HepG2 (cell line): ENCODE results near the gene DCP2. TPM values are rescaled to one million over a fixed set of nuclear protein-coding genes. Genes with fewer than 3 reads are reported as not detected.

Source experiments
- ATAC-seq: fragments of 200-7000 bp; cut with Tn5 transposase; 3 replicates; pipeline ENCODE4 v1.9.1; 2020; ENCODE audit warnings: mild to moderate bottlenecking, moderate library complexity
- BruUV-seq: library from RNA; stranded (reverse); fragments of 400-500 nt; replicated peaks from 2 replicates; lab custom pipeline; 2021; lab: Mats Ljungman, UMichigan
- CTCF ChIA-PET: fragments of 300-600 bp; formaldehyde crosslinking; extraction: SDS; loops from one replicate; lab custom pipeline; 2021; ENCODE audit warnings: low total read pairs, inconsistent platforms, low intra/inter-chr PET ratio; lab: Yijun Ruan, JAX
- POLR2A ChIA-PET: fragments of 350-600 bp; sonication (Branson Sonifier 250); formaldehyde crosslinking; loops from one replicate; lab custom pipeline; 2020; ENCODE audit warnings: antibody characterized with exemption, inconsistent platforms; lab: Yijun Ruan, JAX
- DNase-seq: peaks from one replicate; pipeline ENCODE4 v3.0.0-alpha.2; 2015; ENCODE audit warnings: low spot score
- FAIRE-seq: peaks from 3 replicates; lab custom pipeline; 2011; peaks lifted over from hg19 to GRCh38; lab: Jason Lieb, UNC
- H2AFZ ChIP-seq: one replicate; pipeline ENCODE4 v1.6.1; 2011; ENCODE audit warnings: low read length, inconsistent platforms
- H3K27ac ChIP-seq: fragments of 300-600 bp; 3 replicates; pipeline ENCODE4 v1.8.0; 2011; ENCODE audit warnings: mixed run types, mild to moderate bottlenecking, mixed read lengths, low read length, inconsistent platforms; ENCODE audit not compliant: insufficient read depth; ENCODE audit errors: extremely low read length
- H3K27me3 ChIP-seq, 2 experiments: fragments of 200-600 bp in 1 of 2; 2 replicates in 1 of 2; 3 replicates in 1 of 2; pipeline versions ENCODE4 v1.6.0 to v1.8.0; 2011; ENCODE audit warnings: low read length in 2 of 2, mild to moderate bottlenecking in 2 of 2, moderate library complexity in 2 of 2, inconsistent platforms in 1 of 2; ENCODE audit not compliant: insufficient read depth in 2 of 2, control insufficient read depth in 1 of 2
- H3K36me3 ChIP-seq, 2 experiments: fragments of 200-600 bp in 1 of 2; replicated peaks in 1 of 2; 2 replicates in 1 of 2; 3 replicates in 1 of 2; pipeline versions ENCODE4 v1.5.1 to v1.8.0; 2011; ENCODE audit warnings: low read length in 2 of 2, inconsistent platforms in 1 of 2; ENCODE audit not compliant: insufficient read depth in 2 of 2, control insufficient read depth in 1 of 2
- H3K4me1 ChIP-seq: 2 replicates; pipeline ENCODE4 v1.5.1; 2012; ENCODE audit warnings: low read length, inconsistent platforms; ENCODE audit not compliant: insufficient read depth
- H3K4me2 ChIP-seq: 2 replicates; pipeline ENCODE4 v1.6.0; 2011; ENCODE audit warnings: low read depth, low read length, inconsistent platforms
- H3K4me3 ChIP-seq, 3 experiments: fragments of 200-600 bp in 1 of 3; sonication (generic), shearing (Covaris generic) in 1 of 3; replicated peaks in 1 of 3; 2 replicates each; pipeline ENCODE4 v1.5.1; 2011 to 2016; ENCODE audit warnings: low read length in 3 of 3, inconsistent platforms in 2 of 3, low read depth in 2 of 3, mild to moderate bottlenecking in 2 of 3, control low read depth in 1 of 3, mixed read lengths in 1 of 3; ENCODE audit not compliant: insufficient read depth in 1 of 3
- H3K79me2 ChIP-seq: one replicate; pipeline ENCODE4 v1.6.1; 2011; ENCODE audit warnings: low read length, inconsistent platforms; ENCODE audit not compliant: insufficient read depth
- H3K9ac ChIP-seq: 2 replicates; pipeline ENCODE4 v1.6.0; 2011; ENCODE audit warnings: mild to moderate bottlenecking, low read depth, low read length, inconsistent platforms; ENCODE audit not compliant: insufficient read depth
- H3K9me3 ChIP-seq: 2 replicates; pipeline ENCODE4 v1.5.1; 2012; ENCODE audit warnings: mild to moderate bottlenecking, low read length
- H4K20me1 ChIP-seq: 2 replicates; pipeline ENCODE4 v1.6.0; 2011; ENCODE audit warnings: inconsistent platforms, mild to moderate bottlenecking, low read length, moderate library complexity; ENCODE audit not compliant: insufficient read depth
- ASH2L ChIP-seq: fragments of 300-600, 200-600 bp; sonication (generic); IDR thresholded peaks from 2 replicates; pipeline ENCODE4 v1.7.0; 2017; ENCODE audit warnings: low read depth, mild to moderate bottlenecking, moderate library complexity, mixed read lengths, low read length; ENCODE audit not compliant: insufficient read length
- CCDC6 ChIP-seq: sonication (generic); formaldehyde crosslinking; IDR thresholded peaks from 2 replicates; pipeline ENCODE4 v1.8.1; 2022; ENCODE audit warnings: mild to moderate bottlenecking, missing genetic modification reagents, moderate library complexity
- HOXA9 ChIP-seq: sonication (generic); formaldehyde crosslinking; IDR thresholded peaks from 2 replicates; pipeline ENCODE4 v1.8.1; 2022; ENCODE audit warnings: missing genetic modification reagents, mild to moderate bottlenecking, moderate library complexity, borderline replicate concordance
- IKZF1 ChIP-seq: fragments of 450-650 bp; IDR thresholded peaks from 2 replicates; pipeline ENCODE4 v1.7.1; 2016
- KDM6A ChIP-seq: IDR thresholded peaks from 2 replicates; pipeline ENCODE4 v1.6.1; 2016; ENCODE audit warnings: low read depth
- SAP130 ChIP-seq: IDR thresholded peaks from 2 replicates; pipeline ENCODE4 v1.6.1; 2016; ENCODE audit warnings: low read depth
- TSC22D2 ChIP-seq: sonication (generic); formaldehyde crosslinking; IDR thresholded peaks from 2 replicates; pipeline ENCODE4 v1.5.1; 2020; ENCODE audit warnings: missing genetic modification reagents, mild to moderate bottlenecking, borderline replicate concordance
- ZHX1 ChIP-seq: sonication (generic); formaldehyde crosslinking; IDR thresholded peaks from 2 replicates; pipeline ENCODE4 v1.8.1; 2022; ENCODE audit warnings: low read depth, mild to moderate bottlenecking, missing genetic modification reagents
- ZKSCAN8 ChIP-seq: IDR thresholded peaks from 2 replicates; pipeline ENCODE4 v1.6.1; 2016; ENCODE audit warnings: borderline replicate concordance, missing genetic modification reagents, missing compliant biosample characterization
- ZNF207 ChIP-seq: fragments of 450-650 bp; IDR thresholded peaks from 2 replicates; pipeline ENCODE4 v1.6.1; 2016; ENCODE audit warnings: antibody characterized with exemption, borderline replicate concordance
- ZNF510 ChIP-seq: sonication (generic); formaldehyde crosslinking; IDR thresholded peaks from 2 replicates; pipeline ENCODE4 v1.4.0; 2020; ENCODE audit warnings: low read depth, mild to moderate bottlenecking, missing genetic modification reagents
- ZNF776 ChIP-seq: sonication (generic); formaldehyde crosslinking; IDR thresholded peaks from 2 replicates; pipeline ENCODE4 v1.4.0; 2020; ENCODE audit warnings: mild to moderate bottlenecking, missing genetic modification reagents
- ZNF790 ChIP-seq: sonication (generic); formaldehyde crosslinking; IDR thresholded peaks from 2 replicates; pipeline ENCODE4 v1.8.0; 2022; ENCODE audit warnings: missing genetic modification reagents, mild to moderate bottlenecking, borderline replicate concordance
- WGBS: methylation state at CpG from one replicate; pipeline ENCODE4 v1.1.6; 2017; ENCODE audit warnings: low lambda C conversion rate; 5-methylcytosine and 5-hydroxymethylcytosine counted together
- in situ Hi-C: cut with HindIII; loops from 2 replicates; pipeline ENCODE4 v1.10.0; 2017; ENCODE audit warnings: low pct_unique_long_range_greater_than_20kb; ENCODE audit not compliant: extremely low pct_ligation_motif_present
- intact Hi-C: fragments of 100-400 bp; cut with micrococcal nuclease; formaldehyde crosslinking; loops from one replicate; pipeline ENCODE4 v1.10.0; 2022; ENCODE audit not compliant: unreplicated experiment
- polyA plus RNA-seq, 8 experiments: library from polyadenylated mRNA; depleted of rRNA in 3 of 8; stranded (reverse) in 7 of 8; unstranded in 1 of 8; fragments of >200 nt; fragmentation: Illumina TruSeq in 4 of 8; extraction: Trizol in 4 of 8; gene quantifications; 2 replicates each; pipeline versions ENCODE4 v1.2.1 to v1.2.3, GENCODE V29; 2011 to 2016; ENCODE audit warnings: low read depth in 4 of 8, missing spikeins in 1 of 8, mixed read lengths in 1 of 8; ENCODE audit not compliant: insufficient read depth in 1 of 8
- total RNA-seq, 5 experiments: library from RNA; depleted of rRNA; stranded (reverse); fragments of >200 nt; fragmentation: Illumina TruSeq; extraction: Trizol; gene quantifications; 2 replicates each; pipeline ENCODE4 v1.2.3, GENCODE V29; 2016; ENCODE audit warnings: low read depth in 1 of 5

The DCP2 gene
- total and polyA plus RNA-seq, 2 of the 13 experiments (the other 11 are each of a cell fraction or from before 2014, with no cell fraction given): 16.2 to 63.4 TPM

- in situ Hi-C loops: no loop called here
- Histone ChIP-seq H3K79me2 (no peaks in the 10 kb centered on the region), H2AFZ (no peak overlapping the region), H3K4me2 (no peak overlapping the region), H3K4me1 (no peaks in the 10 kb centered on the region), H3K27me3 (no peaks in the 10 kb centered on the region), H3K27ac (no peak overlapping the region), H3K9ac (no peak overlapping the region), H3K4me3 (no peak overlapping the region), H3K9me3 (no peaks in the 10 kb centered on the region), H3K36me3 (no peaks in the 10 kb centered on the region), H4K20me1 (no peaks in the 10 kb centered on the region)
- no TSS peak for BruUV-seq
- CTCF ChIA-PET: no interaction called here
- TF ChIP-seq TSC22D2 (CRISPR knock-in tag): no peak
- TF ChIP-seq ASH2L: no peak
- TF ChIP-seq ZKSCAN8 (CRISPR knock-in tag): no peak
- TF ChIP-seq ZNF790 (CRISPR knock-in tag): no peak
- no peak for TF ChIP-seq SAP130 (CRISPR knock-in tag)
- TF ChIP-seq CCDC6 (CRISPR knock-in tag): no peak
- TF ChIP-seq ZNF207: no peak
- TF ChIP-seq KDM6A (CRISPR knock-in tag): no peak
- TF ChIP-seq ZHX1 (CRISPR knock-in tag): no peak
- no peak for TF ChIP-seq ZNF776 (CRISPR knock-in tag)
- no peak for TF ChIP-seq IKZF1
- no peak for TF ChIP-seq ZNF510 (CRISPR knock-in tag)
- no peak for TF ChIP-seq HOXA9 (CRISPR knock-in tag)
- WGBS: 77% methylated on average over 8 of the region's 9 CpGs
- DNase-seq: no peak
- POLR2A ChIA-PET: no interaction called here
- ATAC-seq: peak; percentile 55
- no peak for FAIRE-seq
- intact Hi-C loops: no loop called here
These were observed 77.0 kb downstream of the DCP2 start for GRCh38 chr5:113053511-113053995.
